Lower leg skin (tissue), 4 donors: Measurements from ENCODE around the gene RAI2. TPM values are rescaled to one million over a fixed set of nuclear protein-coding genes. Genes with fewer than 3 reads are reported as not detected.

ENCODE experiments used
- DNase-seq, 2 donors: peaks; one replicate each; pipeline ENCODE4 v3.0.0-alpha.2; 2019; ENCODE audit warnings: low spot score in 2 of 2
- H3K4me3 ChIP-seq: fragments of 200-600 bp; sonication (generic); 2 replicates; pipeline ENCODE4 v1.5.1; 2017; ENCODE audit warnings: mild to moderate bottlenecking, low read depth; ENCODE audit not compliant: poor library complexity, severe bottlenecking
- CTCF ChIP-seq, 3 donors: fragments of 450-650 bp; IDR thresholded peaks; one replicate each; pipeline ENCODE4 v1.5.1; 2016; ENCODE audit warnings: antibody characterized with exemption in 3 of 3, mild to moderate bottlenecking in 3 of 3, moderate library complexity in 2 of 3
- POLR2A ChIP-seq, 2 donors: fragments of 450-650 bp; IDR thresholded peaks; one replicate each; pipeline ENCODE4 v1.6.1; 2016 to 2017; ENCODE audit warnings: antibody characterized with exemption in 2 of 2, mild to moderate bottlenecking in 1 of 2, moderate library complexity in 1 of 2
- WGBS, 2 donors: methylation state at CpG; one replicate each; pipeline ENCODE4 v1.1.5; 2018; 5-methylcytosine and 5-hydroxymethylcytosine counted together
- intact Hi-C: fragments of 100-400 bp; cut with DNase I; formaldehyde crosslinking; loops from one replicate; pipeline ENCODE4 v1.15.0; 2023; ENCODE audit warnings: low total_unique reads
- total RNA-seq, 4 donors: library from RNA; depleted of rRNA; stranded (reverse); fragments of >200 nt; gene quantifications; one replicate each; pipeline ENCODE4 v1.1.0, GENCODE V29; 2016

The RAI2 gene
- total RNA-seq, 4 donors from 2014 or later: 3.9 to 13.3 (median 8.8) TPM

GRCh38 chrX:17854069-17854468, 7.0 kb downstream of the RAI2 start:
- intact Hi-C loops: no loop called here
- no peak for DNase-seq
- no peak overlapping the region for H3K4me3 ChIP-seq
- 26 to 34% methylated on average over 2 of the region's 2 CpGs for WGBS, 2 donors
- TF ChIP-seq POLR2A (IDR thresholded peaks at IDR 0.05) (no peak), CTCF (IDR thresholded peaks at IDR 0.05) (no peak)

- intact Hi-C loops: no loop called here
These were observed 9.2 kb downstream of the RAI2 start for GRCh38 chrX:17851874-17852273.

GRCh38 chrX:17848545-17849265, 12.4 kb downstream of the RAI2 start:
- WGBS, 2 donors: 72 to 80% methylated on average over 7 of the region's 7 CpGs
- TF ChIP-seq CTCF (IDR thresholded peaks at IDR 0.05) (no peak), POLR2A (IDR thresholded peaks at IDR 0.05) (no peak)
- intact Hi-C loops: no loop called here
- no peak overlapping the region for H3K4me3 ChIP-seq
- no peak for DNase-seq

More at GRCh38 chrX:17851874-17852273, 9.2 kb downstream of the RAI2 start:
- WGBS, 2 donors: 44 to 71% methylated on average over 7 of the region's 7 CpGs
- DNase-seq: no peak
- no peak overlapping the region for H3K4me3 ChIP-seq
- TF ChIP-seq CTCF (IDR thresholded peaks at IDR 0.05) (no peak), POLR2A (IDR thresholded peaks at IDR 0.05) (no peak)

- DNase-seq: no peak
- no peak overlapping the region for H3K4me3 ChIP-seq
- intact Hi-C loops: no loop called here
- WGBS, 2 donors: 48 to 83% methylated on average over 2 of the region's 2 CpGs
- TF ChIP-seq CTCF (IDR thresholded peaks at IDR 0.05) (no peak), POLR2A (IDR thresholded peaks at IDR 0.05) (no peak)
These were observed 15.1 kb downstream of the RAI2 start for GRCh38 chrX:17846045-17846444.

GRCh38 chrX:17844236-17844635, 16.9 kb downstream of the RAI2 start:
- TF ChIP-seq CTCF (IDR thresholded peaks at IDR 0.05): no peak
- TF ChIP-seq POLR2A (IDR thresholded peaks at IDR 0.05): no peak
- WGBS, 2 donors: 48 to 65% methylated on average over 2 of the region's 2 CpGs
- H3K4me3 ChIP-seq: no peak overlapping the region
- peak in 1 of 2 donors; percentile 49 for DNase-seq
- intact Hi-C loops: no loop called here
